DND-41 (cell line): ENCODE measurements around the gene RELA.

ENCODE experiments used
- CTCF ChIP-seq: IDR thresholded peaks from 2 replicates; pipeline ENCODE4 v1.5.1; 2012; ENCODE audit warnings: borderline replicate concordance, low read length, moderate library complexity, mild to moderate bottlenecking; ENCODE audit not compliant: poor library complexity, severe bottlenecking; ENCODE audit errors: extremely low read depth
- EZH2 ChIP-seq: IDR thresholded peaks from 3 replicates; pipeline ENCODE4 v1.6.1; 2012; ENCODE audit warnings: borderline replicate concordance, low read depth, mild to moderate bottlenecking, moderate library complexity, low read length, inconsistent platforms; ENCODE audit not compliant: severe bottlenecking

GRCh38 chr11:65619281-65619928 is 43.3 kb downstream of the RELA start:
- TF ChIP-seq EZH2 (no peak), CTCF (no peak)
